Spleen (tissue), 7 donors: Measurements from ENCODE around the gene GJD3.

Experiments used
- CTCF ChIP-seq, 11 experiments: fragments of 200-600 bp in 7 of 11; fragments of 450-650 bp in 4 of 11; sonication (generic) in 4 of 11; IDR thresholded peaks in 8 of 11; conservative IDR thresholded peaks in 3 of 11; 1 replicate in 7 of 11; 2 replicates in 4 of 11; pipeline versions ENCODE4 v1.4.0 to v1.8.0; 2016 to 2021; ENCODE audit warnings: antibody characterized with exemption in 11 of 11, inconsistent platforms in 4 of 11, mild to moderate bottlenecking in 1 of 11
- POLR2A ChIP-seq, 3 donors: fragments of 450-650 bp; IDR thresholded peaks; one replicate each; pipeline ENCODE4 v1.5.1; 2017; ENCODE audit warnings: antibody characterized with exemption in 3 of 3, mild to moderate bottlenecking in 1 of 3
- POLR2AphosphoS5 ChIP-seq, 3 donors: sonication (generic); formaldehyde crosslinking; IDR thresholded peaks; one replicate each; pipeline ENCODE4 v1.5.1; 2017; ENCODE audit warnings: antibody characterized with exemption in 3 of 3
- donor health status: DM: no; HTN: no; CAD: no; lungs with moderate emphysema.
- donor health status: DM: no; HTN: no; CAD: no.
- donor health status: DM: no; HTN: no; CAD: no.

GRCh38 chr17:40382251-40382650, 17.7 kb upstream of the GJD3 start:
- TF ChIP-seq POLR2AphosphoS5 (IDR thresholded peaks at IDR 0.05) (no peak), CTCF (IDR thresholded peaks at IDR 0.05 in 8 of 11, conservative IDR thresholded peaks at IDR 0.05 in 3 of 11) (no peak), POLR2A (IDR thresholded peaks at IDR 0.05) (no peak)
